ENCODE results near the gene POC1B. TPM values are rescaled to one million over a fixed set of nuclear protein-coding genes. Genes with fewer than 3 reads are reported as not detected.

POC1B gene
- polyA plus RNA-seq, 1 donor (not counting 4 experiments of a cell fraction or from before 2014, with no cell fraction given): 16.4 TPM

- no peaks in the 10 kb centered on the region for H4K20me1 ChIP-seq (ENCODE audit: control insufficient read depth, extremely low read depth, insufficient read depth, low read length)
- H3K27me3 ChIP-seq (ENCODE audit: control insufficient read depth, extremely low read depth, insufficient read depth, low read length): no peaks in the 10 kb centered on the region
- TF ChIP-seq EZH2 (IDR thresholded peaks at IDR 0.05; ENCODE audit: low read length): no peak
- TF ChIP-seq CTCF (optimal IDR thresholded peaks at IDR 0.05 in 1 of 3, IDR thresholded peaks at IDR 0.05 in 1 of 3, conservative IDR thresholded peaks at IDR 0.05 in 1 of 3; ENCODE audit: extremely low read depth in 1 of 3, insufficient read depth in 2 of 3, low read length in 3 of 3): no peak
- DNase-seq (ENCODE audit: low read depth, low spot score) (no peak), FAIRE-seq (peak; percentile 63)
- no peaks in the 10 kb centered on the region for H3K9me1 ChIP-seq (ENCODE audit: control insufficient read depth, extremely low read depth, insufficient read depth, low read length)
- no peak overlapping the region for H3K4me3 ChIP-seq (ENCODE audit: control insufficient read depth in 2 of 3, extremely low read depth in 1 of 3, insufficient read depth in 2 of 3, low read depth in 1 of 3, low read length in 3 of 3)
- H3K79me2 ChIP-seq (ENCODE audit: control insufficient read depth, insufficient read depth, low read length): no peaks in the 10 kb centered on the region
- H3K9ac ChIP-seq (ENCODE audit: control insufficient read depth, extremely low read depth, insufficient read depth, low read length): peak overlapping the region; percentile 48
- peaks cover 72% of the 10 kb centered on the region for H3K4me1 ChIP-seq (ENCODE audit: control insufficient read depth, extremely low read depth, insufficient read depth, low read length)
- dilution Hi-C loops (cut with MboI; ENCODE audit: extremely low pct_ligation_motif_present, low sequenced_read_pairs): no loop called here
- H3K4me2 ChIP-seq (ENCODE audit: control insufficient read depth, extremely low read depth, insufficient read depth, low read depth, low read length): peak overlapping the region; percentile 44
- no peaks in the 10 kb centered on the region for H3K36me3 ChIP-seq (ENCODE audit: control insufficient read depth in 2 of 2, extremely low read depth in 1 of 2, insufficient read depth in 2 of 2, low read length in 2 of 2)
- H3K27ac ChIP-seq (ENCODE audit: control insufficient read depth, insufficient read depth, low read length): peak overlapping the region; percentile 88
- H2AFZ ChIP-seq (ENCODE audit: control insufficient read depth, low read length): no peak overlapping the region
- H3K9me3 ChIP-seq (ENCODE audit: control insufficient read depth, low read depth, low read length): no peaks in the 10 kb centered on the region
These were observed 151.9 kb downstream of the POC1B start for GRCh38 chr12:89373763-89374572.

GRCh38 chr12:89372584-89373370 lies 153.1 kb downstream of the POC1B start:
- Histone ChIP-seq H3K9ac (ENCODE audit: control insufficient read depth, extremely low read depth, insufficient read depth, low read length) (peak overlapping the region; percentile 23), H2AFZ (ENCODE audit: control insufficient read depth, low read length) (peak overlapping the region; percentile 35)

More at GRCh38 chr12:89372584-89373370, 153.1 kb downstream of the POC1B start:
- Histone ChIP-seq H3K9me1 (ENCODE audit: control insufficient read depth, extremely low read depth, insufficient read depth, low read length) (no peaks in the 10 kb centered on the region), H3K79me2 (ENCODE audit: control insufficient read depth, insufficient read depth, low read length) (no peaks in the 10 kb centered on the region), H3K9me3 (ENCODE audit: control insufficient read depth, low read depth, low read length) (no peaks in the 10 kb centered on the region), H3K4me1 (ENCODE audit: control insufficient read depth, extremely low read depth, insufficient read depth, low read length) (peaks cover 83% of the 10 kb centered on the region), H3K27me3 (ENCODE audit: control insufficient read depth, extremely low read depth, insufficient read depth, low read length) (no peaks in the 10 kb centered on the region), H3K4me2 (ENCODE audit: control insufficient read depth, extremely low read depth, insufficient read depth, low read depth, low read length) (no peak overlapping the region), H3K27ac (ENCODE audit: control insufficient read depth, insufficient read depth, low read length) (peak overlapping the region; percentile 88), H3K4me3 (ENCODE audit: control insufficient read depth in 2 of 3, extremely low read depth in 1 of 3, insufficient read depth in 2 of 3, low read depth in 1 of 3, low read length in 3 of 3) (no peak overlapping the region), H3K36me3 (ENCODE audit: control insufficient read depth in 2 of 2, extremely low read depth in 1 of 2, insufficient read depth in 2 of 2, low read length in 2 of 2) (no peaks in the 10 kb centered on the region), H4K20me1 (ENCODE audit: control insufficient read depth, extremely low read depth, insufficient read depth, low read length) (no peaks in the 10 kb centered on the region)
- peak; percentile 20 for FAIRE-seq
- dilution Hi-C loops (cut with MboI; ENCODE audit: extremely low pct_ligation_motif_present, low sequenced_read_pairs): no loop called here
- DNase-seq (ENCODE audit: low read depth, low spot score): no peak
- no peak for TF ChIP-seq EZH2 (IDR thresholded peaks at IDR 0.05; ENCODE audit: low read length)

Measured in keratinocyte (primary cell).